Astrocyte (in vitro differentiated cells and primary cell): Measurements from ENCODE around the gene GIPC2. TPM values are rescaled to one million over a fixed set of nuclear protein-coding genes. Genes with fewer than 3 reads are reported as not detected.
"Not testable (repeated sequence)": the region's sequence is repeated elsewhere in the genome, so short reads cannot be mapped to it uniquely, and the experiment has no call there.

Source experiments
- DNase-seq: peaks from one replicate; pipeline ENCODE4 v3.0.0-alpha.2; 2010; ENCODE audit warnings: low read depth
- FAIRE-seq: peaks from 2 replicates; lab custom pipeline; 2011; peaks lifted over from hg19 to GRCh38; lab: Jason Lieb, UNC
- H2AFZ ChIP-seq: 2 replicates; pipeline ENCODE4 v1.6.0; 2012; ENCODE audit warnings: low read depth, low read length, inconsistent platforms
- H3K27ac ChIP-seq: 2 replicates; pipeline ENCODE4 v1.5.1; 2011; ENCODE audit warnings: low read depth, low read length, inconsistent platforms
- H3K27me3 ChIP-seq: 2 replicates; pipeline ENCODE4 v1.6.0; 2011; ENCODE audit warnings: low read length, inconsistent platforms; ENCODE audit not compliant: insufficient read depth
- H3K36me3 ChIP-seq: 2 replicates; pipeline ENCODE4 v1.5.1; 2011; ENCODE audit warnings: low read length, inconsistent platforms; ENCODE audit not compliant: insufficient read depth
- H3K4me1 ChIP-seq: 2 replicates; pipeline ENCODE4 v1.5.1; 2011; ENCODE audit warnings: low read length, inconsistent platforms; ENCODE audit not compliant: insufficient read depth
- H3K4me2 ChIP-seq: 2 replicates; pipeline ENCODE4 v1.6.0; 2012; ENCODE audit warnings: low read length, inconsistent platforms
- H3K4me3 ChIP-seq: 2 replicates; pipeline ENCODE4 v1.5.1; 2011; ENCODE audit warnings: low read depth, mild to moderate bottlenecking, low read length, inconsistent platforms; ENCODE audit not compliant: insufficient read depth
- H3K79me2 ChIP-seq: 2 replicates; pipeline ENCODE4 v1.6.0; 2012; ENCODE audit warnings: mild to moderate bottlenecking, low read length, inconsistent platforms; ENCODE audit not compliant: insufficient read depth
- H3K9ac ChIP-seq: 2 replicates; pipeline ENCODE4 v1.6.0; 2012; ENCODE audit warnings: mild to moderate bottlenecking, low read length, inconsistent platforms
- H3K9me3 ChIP-seq: 2 replicates; pipeline ENCODE4 v1.5.1; 2012; ENCODE audit warnings: low read depth, mild to moderate bottlenecking, low read length, inconsistent platforms; ENCODE audit not compliant: insufficient read depth
- H4K20me1 ChIP-seq: 2 replicates; pipeline ENCODE4 v1.6.0; 2012; ENCODE audit warnings: low read length, inconsistent platforms; ENCODE audit not compliant: insufficient read depth
- H3K27ac Mint-ChIP-seq: one replicate; pipeline ENCODE4 v1.8.0; 2021; ENCODE audit warnings: mild to moderate bottlenecking, mixed read lengths; ENCODE audit not compliant: unreplicated experiment
- H3K27me3 Mint-ChIP-seq: one replicate; pipeline ENCODE4 v1.8.0; 2021; ENCODE audit warnings: low read depth, mixed read lengths; ENCODE audit not compliant: unreplicated experiment
- H3K36me3 Mint-ChIP-seq: one replicate; pipeline ENCODE4 v1.8.0; 2021; ENCODE audit warnings: low read depth, mixed read lengths; ENCODE audit not compliant: unreplicated experiment
- H3K4me1 Mint-ChIP-seq: one replicate; pipeline ENCODE4 v1.8.0; 2021; ENCODE audit warnings: low read depth, mixed read lengths; ENCODE audit not compliant: unreplicated experiment
- H3K4me3 Mint-ChIP-seq: one replicate; pipeline ENCODE4 v1.8.0; 2021; ENCODE audit warnings: mild to moderate bottlenecking, moderate library complexity, mixed read lengths; ENCODE audit not compliant: unreplicated experiment
- H3K9me3 Mint-ChIP-seq: one replicate; pipeline ENCODE4 v1.8.0; 2021; ENCODE audit warnings: mild to moderate bottlenecking, mixed read lengths; ENCODE audit not compliant: unreplicated experiment
- EZH2 ChIP-seq: IDR thresholded peaks from 2 replicates; pipeline ENCODE4 v1.6.1; 2012; ENCODE audit warnings: mild to moderate bottlenecking, low read length, inconsistent platforms; ENCODE audit not compliant: insufficient read depth
- total RNA-seq: library from RNA; stranded (reverse); gene quantifications from 2 replicates; pipeline ENCODE4 v1.2.1, GENCODE V29; 2021
- TF ChIP-seq, protein P1 (sequence below): IDR thresholded peaks from 2 replicates; pipeline ENCODE4 v1.5.1; 2011; ENCODE audit warnings: low read depth, mild to moderate bottlenecking, inconsistent platforms, low read length, moderate library complexity; ENCODE audit not compliant: insufficient read depth

The GIPC2 gene
- total RNA-seq, 1 donor from 2014 or later: not detected

DNA sequence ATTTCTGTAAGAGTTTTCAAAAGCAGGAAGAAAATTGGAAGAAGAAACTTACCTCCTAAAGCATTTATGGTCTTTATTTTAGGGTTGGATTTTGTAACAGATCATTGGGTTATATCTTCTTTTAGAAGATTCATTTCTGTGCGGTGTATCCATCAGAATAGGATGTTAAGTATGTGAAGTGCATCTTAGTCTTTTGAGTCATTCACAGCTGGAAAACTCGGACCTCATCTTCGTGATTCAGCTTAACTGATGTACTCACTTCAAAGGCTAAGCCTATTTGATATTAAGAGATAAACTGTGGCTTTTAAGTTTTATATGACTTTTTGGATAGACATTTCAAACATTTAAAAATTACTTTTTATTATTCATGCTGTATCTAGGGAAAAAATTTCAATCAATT is 56.3 kb downstream of the GIPC2 start:
- DNase-seq (peak; percentile 95), FAIRE-seq (no peak)
- no peaks in the 10 kb centered on the region for H3K36me3 Mint-ChIP-seq

DNA sequence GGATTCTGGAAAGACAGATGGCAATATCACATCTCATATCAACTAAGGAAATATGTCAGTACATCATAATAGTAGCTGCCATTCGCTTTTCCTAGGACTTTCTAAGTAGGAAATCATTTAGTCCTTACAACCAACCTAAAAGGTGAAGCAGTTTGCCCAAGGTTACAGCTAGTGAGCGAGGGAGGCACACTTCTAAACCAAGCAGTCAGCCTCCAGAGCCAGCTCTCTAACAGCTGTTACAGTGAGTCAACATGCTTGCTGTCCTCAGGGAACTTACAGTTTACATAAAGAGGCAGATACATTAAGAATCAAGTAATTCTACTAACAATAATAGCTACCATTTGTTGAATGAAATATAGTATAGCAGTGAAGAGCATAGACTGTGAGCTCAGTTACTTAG is 57.1 kb downstream of the GIPC2 start:
- Histone ChIP-seq H3K9me3 (no peaks in the 10 kb centered on the region), H3K27me3 (no peaks in the 10 kb centered on the region), H3K27ac (peak overlapping the region; percentile 95), H4K20me1 (no peaks in the 10 kb centered on the region), H3K79me2 (no peaks in the 10 kb centered on the region), H3K9ac (peak overlapping the region; percentile 24), H2AFZ (no peak overlapping the region), H3K36me3 (no peaks in the 10 kb centered on the region), H3K4me1 (peaks cover 35% of the 10 kb centered on the region), H3K4me2 (no peak overlapping the region), H3K4me3 (no peak overlapping the region)
- H3K27ac Mint-ChIP-seq: no peak overlapping the region
- no peak for DNase-seq
- H3K4me1 Mint-ChIP-seq: peaks cover 10% of the 10 kb centered on the region
- no peaks in the 10 kb centered on the region for H3K9me3 Mint-ChIP-seq
- FAIRE-seq: no peak
- H3K4me3 Mint-ChIP-seq: no peak overlapping the region
- TF ChIP-seq EZH2: no peak
- TF ChIP-seq, protein P1, sequence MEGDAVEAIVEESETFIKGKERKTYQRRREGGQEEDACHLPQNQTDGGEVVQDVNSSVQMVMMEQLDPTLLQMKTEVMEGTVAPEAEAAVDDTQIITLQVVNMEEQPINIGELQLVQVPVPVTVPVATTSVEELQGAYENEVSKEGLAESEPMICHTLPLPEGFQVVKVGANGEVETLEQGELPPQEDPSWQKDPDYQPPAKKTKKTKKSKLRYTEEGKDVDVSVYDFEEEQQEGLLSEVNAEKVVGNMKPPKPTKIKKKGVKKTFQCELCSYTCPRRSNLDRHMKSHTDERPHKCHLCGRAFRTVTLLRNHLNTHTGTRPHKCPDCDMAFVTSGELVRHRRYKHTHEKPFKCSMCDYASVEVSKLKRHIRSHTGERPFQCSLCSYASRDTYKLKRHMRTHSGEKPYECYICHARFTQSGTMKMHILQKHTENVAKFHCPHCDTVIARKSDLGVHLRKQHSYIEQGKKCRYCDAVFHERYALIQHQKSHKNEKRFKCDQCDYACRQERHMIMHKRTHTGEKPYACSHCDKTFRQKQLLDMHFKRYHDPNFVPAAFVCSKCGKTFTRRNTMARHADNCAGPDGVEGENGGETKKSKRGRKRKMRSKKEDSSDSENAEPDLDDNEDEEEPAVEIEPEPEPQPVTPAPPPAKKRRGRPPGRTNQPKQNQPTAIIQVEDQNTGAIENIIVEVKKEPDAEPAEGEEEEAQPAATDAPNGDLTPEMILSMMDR: no peak
- no peaks in the 10 kb centered on the region for H3K36me3 Mint-ChIP-seq
- H3K27me3 Mint-ChIP-seq: no peaks in the 10 kb centered on the region

More for the DNA sequence above, 56.3 kb downstream of the GIPC2 start:
- Histone ChIP-seq H3K4me2 (peak overlapping the region; percentile 81), H3K4me1 (peaks cover 39% of the 10 kb centered on the region), H3K27ac (peak overlapping the region; percentile 95), H3K36me3 (no peaks in the 10 kb centered on the region), H2AFZ (no peak overlapping the region), H3K9me3 (no peaks in the 10 kb centered on the region), H4K20me1 (no peaks in the 10 kb centered on the region), H3K79me2 (no peaks in the 10 kb centered on the region), H3K9ac (peak overlapping the region; percentile 76), H3K4me3 (peak overlapping the region; percentile 8), H3K27me3 (no peaks in the 10 kb centered on the region)
- Mint-ChIP-seq H3K4me1 (peaks cover 10% of the 10 kb centered on the region), H3K4me3 (no peak overlapping the region), H3K27ac (peak overlapping the region; percentile 80), H3K27me3 (no peaks in the 10 kb centered on the region), H3K9me3 (no peaks in the 10 kb centered on the region)
- TF ChIP-seq, protein P1: no peak
- no peak for TF ChIP-seq EZH2

DNA sequence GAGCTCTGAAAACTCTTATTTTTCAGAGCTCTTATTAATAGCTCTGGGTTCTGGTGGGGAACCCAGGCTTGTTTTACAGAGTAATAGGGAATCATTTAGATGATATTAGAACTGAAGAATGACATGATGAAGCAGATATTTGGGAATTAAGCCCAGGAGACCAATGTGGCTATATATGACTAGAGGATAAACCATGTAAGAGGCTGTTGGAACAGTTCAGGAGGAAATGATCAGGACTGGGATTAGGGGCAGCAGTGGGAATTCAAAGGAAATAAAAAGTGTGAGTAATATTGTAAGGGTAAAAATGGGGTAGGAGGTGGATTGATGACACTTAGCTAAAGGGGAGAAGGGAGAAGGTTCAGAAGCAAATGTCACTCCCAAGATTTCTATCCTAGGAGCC is 58.6 kb downstream of the GIPC2 start:
- H3K4me3 Mint-ChIP-seq: no peak overlapping the region
- FAIRE-seq: peak; percentile 62
- Histone ChIP-seq H3K4me2 (peak overlapping the region; percentile 36), H3K79me2 (no peaks in the 10 kb centered on the region), H3K36me3 (no peaks in the 10 kb centered on the region), H3K27me3 (no peaks in the 10 kb centered on the region), H2AFZ (no peak overlapping the region), H3K4me1 (peaks cover 35% of the 10 kb centered on the region), H3K4me3 (no peak overlapping the region), H3K9me3 (no peaks in the 10 kb centered on the region), H4K20me1 (no peaks in the 10 kb centered on the region), H3K27ac (peak overlapping the region; percentile 95), H3K9ac (peak overlapping the region; percentile 25)
- H3K36me3 Mint-ChIP-seq: no peaks in the 10 kb centered on the region
- H3K9me3 Mint-ChIP-seq: no peaks in the 10 kb centered on the region
- DNase-seq: peak; percentile 85
- TF ChIP-seq EZH2: no peak
- TF ChIP-seq, protein P1: no peak
- H3K27me3 Mint-ChIP-seq: no peaks in the 10 kb centered on the region
- peaks cover 10% of the 10 kb centered on the region for H3K4me1 Mint-ChIP-seq
- no peak overlapping the region for H3K27ac Mint-ChIP-seq

DNA sequence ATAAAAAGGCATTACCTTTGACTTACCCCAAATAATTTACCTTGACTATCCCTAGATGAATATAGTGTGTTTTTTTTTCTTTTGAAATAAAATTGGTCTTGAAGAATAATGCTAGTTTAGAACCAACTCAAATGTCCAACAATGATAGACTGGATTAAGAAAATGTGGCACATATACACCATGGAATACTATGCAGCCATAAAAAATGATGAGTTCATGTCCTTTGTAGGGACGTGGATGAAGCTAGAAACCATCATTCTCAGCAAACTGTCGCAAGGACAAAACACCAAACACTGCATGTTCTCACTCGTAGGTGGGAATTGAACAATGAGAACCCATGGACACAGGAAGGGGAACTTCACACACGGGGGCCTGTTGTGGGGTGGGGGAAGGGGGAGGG is 63.9 kb downstream of the GIPC2 start:
- H3K36me3 ChIP-seq, H3K4me2 ChIP-seq, H2AFZ ChIP-seq, H3K4me1 Mint-ChIP-seq, H3K4me1 ChIP-seq, FAIRE-seq, H3K9me3 Mint-ChIP-seq, H3K79me2 ChIP-seq, H3K27ac Mint-ChIP-seq, H3K27me3 ChIP-seq, H3K27ac ChIP-seq, H3K9me3 ChIP-seq, DNase-seq, H3K4me3 Mint-ChIP-seq, H3K4me3 ChIP-seq, H3K36me3 Mint-ChIP-seq, H4K20me1 ChIP-seq, H3K9ac ChIP-seq, H3K27me3 Mint-ChIP-seq: not testable (repeated sequence)
